Neural cell (in vitro differentiated cells): ENCODE results near the gene RBSN. TPM values are rescaled to one million over a fixed set of nuclear protein-coding genes. Genes with fewer than 3 reads are reported as not detected.

ENCODE experiments used
- H2AFZ ChIP-seq: fragments of 200-600, 300-800 bp; sonication (generic), shearing (Covaris generic); 2 replicates; pipeline ENCODE4 v1.6.0; 2014; ENCODE audit warnings: low read depth, mild to moderate bottlenecking, antibody characterized with exemption, low read length, moderate library complexity
- H3F3A ChIP-seq: fragments of 200-600 bp; shearing (Covaris generic); 2 replicates; pipeline ENCODE4 v1.6.1; 2016; ENCODE audit warnings: mild to moderate bottlenecking, moderate library complexity, mixed read lengths, antibody characterized with exemption, low read length; ENCODE audit not compliant: insufficient read depth, poor library complexity, severe bottlenecking
- H3K27ac ChIP-seq: fragments of 200-600, 300-800 bp; sonication (generic), shearing (Covaris generic); 2 replicates; pipeline ENCODE4 v1.5.1; 2014; ENCODE audit warnings: mild to moderate bottlenecking, low read length, moderate library complexity
- H3K27me3 ChIP-seq: fragments of 300-800, 200-600 bp; sonication (generic), shearing (Covaris generic); 2 replicates; pipeline ENCODE4 v1.6.0; 2014; ENCODE audit warnings: mild to moderate bottlenecking, low read depth, low read length, moderate library complexity; ENCODE audit not compliant: insufficient read depth
- H3K36me3 ChIP-seq: fragments of 300-800, 200-600 bp; sonication (generic), shearing (Covaris generic); 2 replicates; pipeline ENCODE4 v1.5.1; 2014; ENCODE audit warnings: mild to moderate bottlenecking, antibody characterized with exemption, low read length, moderate library complexity; ENCODE audit not compliant: insufficient read depth
- H3K4me2 ChIP-seq: fragments of 300-800, 200-600 bp; sonication (generic), shearing (Covaris generic); 2 replicates; pipeline ENCODE4 v1.6.0; 2014; ENCODE audit warnings: mild to moderate bottlenecking, low read length
- H3K4me3 ChIP-seq: fragments of 300-800, 200-600 bp; sonication (generic), shearing (Covaris generic); 2 replicates; pipeline ENCODE4 v1.5.1; 2014; ENCODE audit warnings: mild to moderate bottlenecking, low read length, moderate library complexity
- H3K79me2 ChIP-seq: fragments of 200-600 bp; shearing (Covaris generic); replicated peaks from 2 replicates; pipeline ENCODE4 v1.6.0; 2014; ENCODE audit warnings: mild to moderate bottlenecking, low read length, moderate library complexity; ENCODE audit not compliant: insufficient read depth
- H3K9ac ChIP-seq: fragments of 300-800, 200-600 bp; sonication (generic), shearing (Covaris generic); 2 replicates; pipeline ENCODE4 v1.6.1; 2016; ENCODE audit warnings: mild to moderate bottlenecking, low read length, mixed read lengths
- H3K9me2 ChIP-seq: fragments of 200-600 bp; shearing (Covaris generic); 2 replicates; pipeline ENCODE4 v1.6.1; 2016; ENCODE audit warnings: mild to moderate bottlenecking, low read length, mixed read lengths; ENCODE audit not compliant: insufficient read depth
- H3K9me3 ChIP-seq: fragments of 200-600, 300-800 bp; sonication (generic), shearing (Covaris generic); 2 replicates; pipeline ENCODE4 v1.6.1; 2016; ENCODE audit warnings: mild to moderate bottlenecking, mixed run types, low read length, moderate library complexity, mixed read lengths
- H4K20me1 ChIP-seq: fragments of 200-600 bp; shearing (Covaris generic); 2 replicates; pipeline ENCODE4 v1.6.1; 2016; ENCODE audit warnings: mild to moderate bottlenecking, mixed run types; ENCODE audit not compliant: insufficient read depth
- EP300 ChIP-seq: fragments of 450-650 bp; conservative IDR thresholded peaks from 2 replicates; pipeline ENCODE4 v1.6.1; 2014; ENCODE audit warnings: antibody characterized with exemption, mild to moderate bottlenecking, moderate library complexity; ENCODE audit not compliant: poor library complexity, severe bottlenecking
- EZH2 ChIP-seq: fragments of 200-600, 300-800 bp; shearing (Covaris generic), sonication (generic); IDR thresholded peaks from 2 replicates; pipeline ENCODE4 v1.6.1; 2014; ENCODE audit warnings: antibody characterized with exemption, low read length, borderline replicate concordance, mild to moderate bottlenecking; ENCODE audit not compliant: insufficient read depth, poor library complexity, severe bottlenecking
- MXI1 ChIP-seq: fragments of 450-650 bp; conservative IDR thresholded peaks from 2 replicates; pipeline ENCODE4 v1.6.1; 2014; ENCODE audit warnings: antibody characterized with exemption, mild to moderate bottlenecking; ENCODE audit not compliant: poor library complexity, severe bottlenecking
- POLR2AphosphoS5 ChIP-seq: IDR thresholded peaks from 2 replicates; pipeline ENCODE4 v1.6.1; 2012
- RAD21 ChIP-seq: fragments of 450-650 bp; conservative IDR thresholded peaks from 2 replicates; pipeline ENCODE4 v1.6.1; 2014; ENCODE audit warnings: antibody characterized with exemption, mild to moderate bottlenecking, moderate library complexity
- SMC3 ChIP-seq: fragments of 450-650 bp; conservative IDR thresholded peaks from 2 replicates; pipeline ENCODE4 v1.6.1; 2014; ENCODE audit warnings: antibody characterized with exemption, mild to moderate bottlenecking, moderate library complexity; ENCODE audit not compliant: poor library complexity
- TAF1 ChIP-seq: IDR thresholded peaks from 2 replicates; pipeline ENCODE4 v1.6.1; 2012; ENCODE audit warnings: low read depth
- polyA plus RNA-seq: library from polyadenylated mRNA; depleted of rRNA; stranded (reverse); fragments of >200 nt; gene quantifications from 2 replicates; pipeline ENCODE4 v1.2.3, GENCODE V29; 2014
- TF ChIP-seq, protein P1 (sequence below): IDR thresholded peaks from 2 replicates; pipeline ENCODE4 v1.6.1; 2012; ENCODE audit warnings: borderline replicate concordance
- TF ChIP-seq, protein P2 (sequence below): fragments of 450-650 bp; IDR thresholded peaks from 2 replicates; pipeline ENCODE4 v1.5.1; 2014; ENCODE audit warnings: antibody characterized with exemption, mild to moderate bottlenecking, moderate library complexity; ENCODE audit not compliant: poor library complexity, severe bottlenecking

Gene RBSN
- polyA plus RNA-seq, 1 donor from 2014 or later: 27.6 TPM

GRCh38 chr3:15029625-15030024 is 69.3 kb downstream of the RBSN start:
- Histone ChIP-seq H3K36me3 (peaks cover 18% of the 10 kb centered on the region), H3K9me3 (no peaks in the 10 kb centered on the region), H3F3A (no peaks in the 10 kb centered on the region), H3K9ac (no peak overlapping the region), H3K4me2 (no peak overlapping the region), H3K9me2 (no peaks in the 10 kb centered on the region), H3K79me2 (no peaks in the 10 kb centered on the region), H3K27me3 (no peaks in the 10 kb centered on the region), H3K4me3 (no peak overlapping the region), H2AFZ (no peak overlapping the region), H3K27ac (no peak overlapping the region), H4K20me1 (no peaks in the 10 kb centered on the region)
- TF ChIP-seq RAD21: no peak

GRCh38 chr3:15023719-15024118 is 75.2 kb downstream of the RBSN start:
- Histone ChIP-seq H3K36me3 (peaks cover 22% of the 10 kb centered on the region), H3K9ac (no peak overlapping the region), H3K4me2 (no peak overlapping the region), H3K27me3 (no peaks in the 10 kb centered on the region), H3K9me2 (no peaks in the 10 kb centered on the region), H3K9me3 (no peaks in the 10 kb centered on the region), H2AFZ (no peak overlapping the region), H4K20me1 (no peaks in the 10 kb centered on the region), H3F3A (no peaks in the 10 kb centered on the region), H3K4me3 (no peak overlapping the region), H3K79me2 (no peaks in the 10 kb centered on the region), H3K27ac (no peak overlapping the region)
- TF ChIP-seq, protein P1, sequence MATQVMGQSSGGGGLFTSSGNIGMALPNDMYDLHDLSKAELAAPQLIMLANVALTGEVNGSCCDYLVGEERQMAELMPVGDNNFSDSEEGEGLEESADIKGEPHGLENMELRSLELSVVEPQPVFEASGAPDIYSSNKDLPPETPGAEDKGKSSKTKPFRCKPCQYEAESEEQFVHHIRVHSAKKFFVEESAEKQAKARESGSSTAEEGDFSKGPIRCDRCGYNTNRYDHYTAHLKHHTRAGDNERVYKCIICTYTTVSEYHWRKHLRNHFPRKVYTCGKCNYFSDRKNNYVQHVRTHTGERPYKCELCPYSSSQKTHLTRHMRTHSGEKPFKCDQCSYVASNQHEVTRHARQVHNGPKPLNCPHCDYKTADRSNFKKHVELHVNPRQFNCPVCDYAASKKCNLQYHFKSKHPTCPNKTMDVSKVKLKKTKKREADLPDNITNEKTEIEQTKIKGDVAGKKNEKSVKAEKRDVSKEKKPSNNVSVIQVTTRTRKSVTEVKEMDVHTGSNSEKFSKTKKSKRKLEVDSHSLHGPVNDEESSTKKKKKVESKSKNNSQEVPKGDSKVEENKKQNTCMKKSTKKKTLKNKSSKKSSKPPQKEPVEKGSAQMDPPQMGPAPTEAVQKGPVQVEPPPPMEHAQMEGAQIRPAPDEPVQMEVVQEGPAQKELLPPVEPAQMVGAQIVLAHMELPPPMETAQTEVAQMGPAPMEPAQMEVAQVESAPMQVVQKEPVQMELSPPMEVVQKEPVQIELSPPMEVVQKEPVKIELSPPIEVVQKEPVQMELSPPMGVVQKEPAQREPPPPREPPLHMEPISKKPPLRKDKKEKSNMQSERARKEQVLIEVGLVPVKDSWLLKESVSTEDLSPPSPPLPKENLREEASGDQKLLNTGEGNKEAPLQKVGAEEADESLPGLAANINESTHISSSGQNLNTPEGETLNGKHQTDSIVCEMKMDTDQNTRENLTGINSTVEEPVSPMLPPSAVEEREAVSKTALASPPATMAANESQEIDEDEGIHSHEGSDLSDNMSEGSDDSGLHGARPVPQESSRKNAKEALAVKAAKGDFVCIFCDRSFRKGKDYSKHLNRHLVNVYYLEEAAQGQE: no peak
- TF ChIP-seq RAD21 (no peak), EP300 (no peak), POLR2AphosphoS5 (no peak), SMC3 (no peak), TAF1 (no peak), MXI1 (no peak), EZH2 (no peak)
- TF ChIP-seq, protein P2, sequence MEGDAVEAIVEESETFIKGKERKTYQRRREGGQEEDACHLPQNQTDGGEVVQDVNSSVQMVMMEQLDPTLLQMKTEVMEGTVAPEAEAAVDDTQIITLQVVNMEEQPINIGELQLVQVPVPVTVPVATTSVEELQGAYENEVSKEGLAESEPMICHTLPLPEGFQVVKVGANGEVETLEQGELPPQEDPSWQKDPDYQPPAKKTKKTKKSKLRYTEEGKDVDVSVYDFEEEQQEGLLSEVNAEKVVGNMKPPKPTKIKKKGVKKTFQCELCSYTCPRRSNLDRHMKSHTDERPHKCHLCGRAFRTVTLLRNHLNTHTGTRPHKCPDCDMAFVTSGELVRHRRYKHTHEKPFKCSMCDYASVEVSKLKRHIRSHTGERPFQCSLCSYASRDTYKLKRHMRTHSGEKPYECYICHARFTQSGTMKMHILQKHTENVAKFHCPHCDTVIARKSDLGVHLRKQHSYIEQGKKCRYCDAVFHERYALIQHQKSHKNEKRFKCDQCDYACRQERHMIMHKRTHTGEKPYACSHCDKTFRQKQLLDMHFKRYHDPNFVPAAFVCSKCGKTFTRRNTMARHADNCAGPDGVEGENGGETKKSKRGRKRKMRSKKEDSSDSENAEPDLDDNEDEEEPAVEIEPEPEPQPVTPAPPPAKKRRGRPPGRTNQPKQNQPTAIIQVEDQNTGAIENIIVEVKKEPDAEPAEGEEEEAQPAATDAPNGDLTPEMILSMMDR: no peak

- no peaks in the 10 kb centered on the region for H3F3A ChIP-seq
- no peaks in the 10 kb centered on the region for H4K20me1 ChIP-seq
- H3K9me2 ChIP-seq: no peaks in the 10 kb centered on the region
- H3K9me3 ChIP-seq: no peaks in the 10 kb centered on the region
- TF ChIP-seq POLR2AphosphoS5: no peak
- no peak for TF ChIP-seq EP300
- no peak for TF ChIP-seq RAD21
- TF ChIP-seq, protein P2: no peak
- TF ChIP-seq, protein P1: no peak
- TF ChIP-seq SMC3: no peak
- no peak for TF ChIP-seq EZH2
- no peak for TF ChIP-seq MXI1
- no peak for TF ChIP-seq TAF1
- H3K36me3 ChIP-seq: peaks cover 18% of the 10 kb centered on the region
- H3K79me2 ChIP-seq: no peaks in the 10 kb centered on the region
- H3K4me2 ChIP-seq: no peak overlapping the region
- H3K27me3 ChIP-seq: no peaks in the 10 kb centered on the region
- H2AFZ ChIP-seq: no peak overlapping the region
- no peak overlapping the region for H3K4me3 ChIP-seq
- H3K9ac ChIP-seq: no peak overlapping the region
- H3K27ac ChIP-seq: no peak overlapping the region
Observed at GRCh38 chr3:15023249-15023648, 75.7 kb downstream of the RBSN start.
